ENCODE data around the gene SIK3.

DNA sequence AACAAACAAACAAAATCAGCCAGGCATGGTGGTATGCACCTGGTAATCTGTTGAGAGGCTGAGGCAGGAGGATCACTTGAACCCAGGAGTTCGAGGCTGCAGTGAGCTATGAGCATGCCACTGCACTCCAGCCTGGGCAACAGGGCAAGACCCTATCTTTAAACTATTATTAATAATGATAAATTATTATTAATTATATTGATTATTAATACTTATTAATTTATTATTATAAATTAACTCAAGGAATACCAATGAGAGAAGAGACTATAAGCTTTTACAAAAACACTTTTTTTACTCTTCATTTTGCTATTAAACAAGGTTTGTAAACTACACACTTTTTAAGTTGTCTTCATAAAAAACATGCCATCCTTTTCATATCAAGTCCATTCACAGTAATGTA, 163.1 kb downstream of the SIK3 start:
- TF ChIP-seq, protein P1, sequence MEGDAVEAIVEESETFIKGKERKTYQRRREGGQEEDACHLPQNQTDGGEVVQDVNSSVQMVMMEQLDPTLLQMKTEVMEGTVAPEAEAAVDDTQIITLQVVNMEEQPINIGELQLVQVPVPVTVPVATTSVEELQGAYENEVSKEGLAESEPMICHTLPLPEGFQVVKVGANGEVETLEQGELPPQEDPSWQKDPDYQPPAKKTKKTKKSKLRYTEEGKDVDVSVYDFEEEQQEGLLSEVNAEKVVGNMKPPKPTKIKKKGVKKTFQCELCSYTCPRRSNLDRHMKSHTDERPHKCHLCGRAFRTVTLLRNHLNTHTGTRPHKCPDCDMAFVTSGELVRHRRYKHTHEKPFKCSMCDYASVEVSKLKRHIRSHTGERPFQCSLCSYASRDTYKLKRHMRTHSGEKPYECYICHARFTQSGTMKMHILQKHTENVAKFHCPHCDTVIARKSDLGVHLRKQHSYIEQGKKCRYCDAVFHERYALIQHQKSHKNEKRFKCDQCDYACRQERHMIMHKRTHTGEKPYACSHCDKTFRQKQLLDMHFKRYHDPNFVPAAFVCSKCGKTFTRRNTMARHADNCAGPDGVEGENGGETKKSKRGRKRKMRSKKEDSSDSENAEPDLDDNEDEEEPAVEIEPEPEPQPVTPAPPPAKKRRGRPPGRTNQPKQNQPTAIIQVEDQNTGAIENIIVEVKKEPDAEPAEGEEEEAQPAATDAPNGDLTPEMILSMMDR (IDR thresholded peaks at IDR 0.05; ENCODE audit: low read length): no peak
- TF ChIP-seq EZH2phosphoT487 (IDR thresholded peaks at IDR 0.05; ENCODE audit: low read length): no peak

Measured in MM.1S (cell line).